Thyroid gland (tissue), 4 donors: ENCODE data around the gene FAM114A2.

Source experiments
- POLR2A ChIP-seq, 2 donors: fragments of 450-650 bp; IDR thresholded peaks; one replicate each; pipeline ENCODE4 v1.6.1; 2017; ENCODE audit warnings: antibody characterized with exemption in 2 of 2, mild to moderate bottlenecking in 2 of 2, moderate library complexity in 1 of 2
- TF ChIP-seq, protein P1 (sequence below), 6 experiments: fragments of 200-600 bp in 3 of 6; fragments of 450-650 bp in 3 of 6; sonication (generic) in 3 of 6; IDR thresholded peaks; one replicate each; pipeline ENCODE4 v1.5.1; 2016 to 2019; ENCODE audit warnings: antibody characterized with exemption in 6 of 6, mild to moderate bottlenecking in 2 of 6, inconsistent platforms in 1 of 6, moderate library complexity in 1 of 6

DNA sequence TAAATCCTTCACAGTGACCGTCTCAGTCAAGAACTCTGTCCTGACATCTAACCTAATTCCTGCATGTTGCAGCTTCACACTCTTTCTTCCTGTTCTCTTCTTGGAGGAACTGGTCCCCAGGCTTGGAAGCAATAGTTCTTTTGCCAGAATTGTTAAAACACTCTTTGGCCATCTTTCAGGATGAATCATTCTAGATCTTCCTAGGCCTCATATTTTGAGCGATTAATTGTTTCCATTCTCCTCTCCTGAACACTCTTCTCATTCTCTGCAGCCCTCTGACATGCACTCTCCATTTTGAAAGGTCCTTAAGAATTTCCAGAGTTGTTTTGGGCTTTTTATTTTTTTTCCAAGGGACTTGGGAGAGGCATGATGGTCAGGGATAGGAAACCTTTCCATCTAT is 85.8 kb downstream of the FAM114A2 start:
- TF ChIP-seq, protein P1, sequence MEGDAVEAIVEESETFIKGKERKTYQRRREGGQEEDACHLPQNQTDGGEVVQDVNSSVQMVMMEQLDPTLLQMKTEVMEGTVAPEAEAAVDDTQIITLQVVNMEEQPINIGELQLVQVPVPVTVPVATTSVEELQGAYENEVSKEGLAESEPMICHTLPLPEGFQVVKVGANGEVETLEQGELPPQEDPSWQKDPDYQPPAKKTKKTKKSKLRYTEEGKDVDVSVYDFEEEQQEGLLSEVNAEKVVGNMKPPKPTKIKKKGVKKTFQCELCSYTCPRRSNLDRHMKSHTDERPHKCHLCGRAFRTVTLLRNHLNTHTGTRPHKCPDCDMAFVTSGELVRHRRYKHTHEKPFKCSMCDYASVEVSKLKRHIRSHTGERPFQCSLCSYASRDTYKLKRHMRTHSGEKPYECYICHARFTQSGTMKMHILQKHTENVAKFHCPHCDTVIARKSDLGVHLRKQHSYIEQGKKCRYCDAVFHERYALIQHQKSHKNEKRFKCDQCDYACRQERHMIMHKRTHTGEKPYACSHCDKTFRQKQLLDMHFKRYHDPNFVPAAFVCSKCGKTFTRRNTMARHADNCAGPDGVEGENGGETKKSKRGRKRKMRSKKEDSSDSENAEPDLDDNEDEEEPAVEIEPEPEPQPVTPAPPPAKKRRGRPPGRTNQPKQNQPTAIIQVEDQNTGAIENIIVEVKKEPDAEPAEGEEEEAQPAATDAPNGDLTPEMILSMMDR (IDR thresholded peaks at IDR 0.05) = no peak
- TF ChIP-seq POLR2A (IDR thresholded peaks at IDR 0.05) = no peak
